Measurements from ENCODE around the gene NAV2.

Gene NAV2

DNA sequence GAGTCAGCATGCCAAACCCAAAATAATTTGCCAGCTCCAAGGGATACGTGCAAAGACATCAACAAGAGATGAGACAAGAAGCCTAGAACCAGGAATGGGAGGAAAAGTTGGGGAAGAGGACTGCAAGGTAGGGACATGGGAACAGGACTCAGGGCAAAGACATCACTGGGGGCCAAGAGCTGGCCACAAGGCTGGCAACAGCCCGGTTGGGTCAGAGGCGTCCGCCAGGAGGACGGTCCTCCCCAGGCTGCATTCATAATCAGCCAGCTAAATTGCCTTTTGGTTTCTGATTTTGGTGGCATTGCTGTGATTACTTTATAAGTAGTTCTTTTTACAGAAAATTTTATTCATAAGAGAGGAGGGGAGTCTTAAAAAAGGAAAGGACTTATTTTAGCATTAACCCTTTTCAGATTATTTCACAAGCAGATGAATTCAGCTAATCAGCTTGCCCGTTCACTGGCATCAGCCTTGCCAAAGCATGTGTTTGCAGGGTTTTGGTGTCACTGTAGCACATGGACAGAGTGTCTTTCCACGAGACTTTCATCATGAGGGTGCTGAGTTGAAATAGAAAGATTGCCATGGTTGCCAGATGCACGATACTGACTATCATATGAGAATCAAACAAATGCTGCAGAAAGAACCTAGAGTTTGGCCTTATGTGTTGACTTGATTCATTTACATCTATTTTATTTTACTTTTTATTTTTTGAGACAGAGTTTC is 23.2 kb upstream of the NAV2 start:
- no peak for DNase-seq

DNA sequence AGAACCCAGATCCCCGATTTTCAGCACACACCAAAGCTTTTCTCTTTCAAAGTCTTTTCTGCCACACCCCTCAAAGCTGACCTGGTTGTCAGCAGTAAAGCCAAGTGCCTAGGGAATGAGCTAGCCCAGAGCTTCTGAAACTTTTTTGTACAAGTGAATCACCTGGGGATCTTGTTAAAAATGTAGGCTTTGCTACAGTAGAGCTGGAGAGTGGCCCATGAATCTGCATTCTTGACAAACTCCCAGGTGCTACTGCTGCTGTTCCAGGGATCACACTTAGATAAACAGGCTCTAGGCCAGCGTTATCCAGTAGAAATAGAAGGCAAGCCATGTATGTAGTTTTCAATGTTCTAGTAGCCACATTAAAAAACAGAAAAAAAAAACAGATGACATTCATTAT is 21.8 kb upstream of the NAV2 start:
- no peak for DNase-seq

DNA sequence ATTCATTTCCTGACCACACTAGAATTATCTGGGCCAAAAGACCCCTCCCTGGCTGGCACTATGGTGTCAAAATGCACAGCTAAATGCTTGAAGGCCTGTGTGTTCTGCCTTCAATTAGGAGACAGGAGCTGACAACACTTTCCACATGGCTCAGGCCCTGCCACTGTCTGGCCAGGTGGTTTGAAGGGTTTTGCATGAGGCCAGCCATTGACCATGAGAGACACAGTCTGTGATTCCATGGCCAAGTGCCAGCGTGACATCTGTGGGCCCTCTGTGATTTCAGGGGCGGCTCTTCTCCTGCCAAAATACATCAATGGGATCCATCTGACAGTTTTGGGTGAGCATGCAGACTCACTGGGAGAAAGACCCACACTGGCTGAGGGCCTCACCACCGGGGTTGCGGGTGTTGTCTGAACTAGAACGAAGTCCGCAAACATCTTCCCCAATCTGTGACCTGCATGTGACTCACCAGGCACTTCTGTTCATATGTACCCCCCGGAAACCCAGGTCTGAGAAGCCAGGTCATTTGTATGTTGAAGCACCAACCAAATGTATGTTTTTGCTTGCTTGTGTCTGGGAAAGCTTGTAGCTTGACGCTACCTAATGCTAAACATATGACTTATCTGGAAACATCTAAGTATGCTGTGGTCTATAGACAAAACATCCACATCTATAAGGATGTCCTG is 20.7 kb upstream of the NAV2 start:
- no peak for DNase-seq

DNA sequence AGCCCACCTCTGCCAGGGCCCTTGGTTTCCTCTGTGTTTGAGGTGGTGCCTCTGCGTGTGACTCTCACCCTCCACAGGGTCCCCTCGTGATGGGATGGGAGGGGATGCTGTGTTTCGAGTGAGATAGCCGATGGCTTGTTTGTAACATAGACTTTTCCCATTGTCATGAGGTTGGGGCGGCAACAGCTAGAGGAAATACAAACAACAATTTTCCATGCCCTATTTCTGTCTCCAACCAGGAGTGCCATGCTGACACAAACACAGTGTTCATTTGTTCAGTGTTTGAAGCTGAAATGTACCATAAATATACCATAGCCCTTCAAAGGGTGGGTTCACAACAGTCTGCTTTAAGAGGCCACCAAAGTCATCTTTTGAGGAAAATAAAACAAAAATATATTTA is 19.5 kb upstream of the NAV2 start:
- no peak for DNase-seq

DNA sequence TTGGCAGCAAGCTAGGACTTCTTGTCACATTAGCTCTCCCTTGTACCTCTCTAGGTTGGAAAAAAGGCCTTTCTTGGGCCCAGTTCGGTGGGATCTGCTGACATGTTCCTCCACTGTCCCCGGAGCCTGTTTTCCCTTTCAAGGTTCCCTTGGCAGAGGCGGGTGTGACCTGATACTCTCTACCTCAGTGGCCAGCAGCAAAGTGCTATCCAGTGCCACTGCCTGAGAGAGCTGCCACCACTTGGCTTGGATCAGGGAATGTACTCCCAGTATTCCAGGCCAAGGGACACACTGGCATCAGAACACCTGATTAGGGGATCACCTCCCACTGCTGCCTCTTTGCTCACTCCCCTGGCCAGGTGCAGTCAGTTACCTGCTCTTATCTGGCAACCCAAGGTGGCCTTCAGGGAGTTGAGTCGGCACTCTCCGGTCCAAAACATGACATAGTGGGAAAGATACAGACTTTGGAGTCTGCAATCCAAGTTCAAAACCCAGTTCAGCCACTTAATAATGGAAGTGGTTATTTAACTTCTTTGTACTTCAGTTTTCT is 17.8 kb upstream of the NAV2 start:
- no peak for DNase-seq

DNA sequence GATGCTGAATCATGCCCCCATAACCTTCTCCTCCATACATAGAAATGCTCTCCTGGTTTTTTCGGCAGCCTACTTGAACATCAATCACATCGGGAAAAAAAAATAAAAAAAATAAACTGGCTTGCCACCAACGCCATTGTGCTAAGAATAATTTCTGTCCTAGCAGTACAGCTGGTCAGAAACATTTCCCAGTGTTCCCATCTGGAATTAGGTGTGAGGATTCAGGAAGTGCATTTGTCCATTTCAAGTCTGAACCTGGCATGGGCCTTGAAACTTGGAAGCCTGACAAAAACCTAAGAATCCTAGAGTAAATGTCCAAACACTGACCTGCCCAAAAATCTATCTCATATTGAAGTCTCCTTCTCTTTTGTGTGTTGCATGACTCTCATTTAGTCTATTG is 16.6 kb upstream of the NAV2 start:
- no peak for DNase-seq

DNA sequence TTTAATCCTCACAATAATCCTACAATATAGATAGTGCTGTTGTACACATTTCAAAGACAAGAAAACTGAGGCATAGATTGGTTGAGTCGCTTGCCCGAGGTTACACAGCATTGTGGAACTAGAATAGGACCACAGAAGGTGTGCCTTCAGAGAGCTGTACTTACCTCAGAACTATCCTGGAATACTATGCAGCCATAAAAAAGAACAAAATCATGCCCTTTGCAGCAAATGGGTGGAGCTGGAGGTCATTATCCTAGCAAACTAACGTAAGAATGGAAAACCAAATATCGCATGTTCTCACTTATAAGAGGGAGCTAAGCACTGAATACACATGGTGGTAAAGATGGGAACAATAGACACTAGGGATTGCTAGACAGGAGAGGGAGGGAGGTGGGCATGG is 15.7 kb upstream of the NAV2 start:
- no peak for DNase-seq

DNA sequence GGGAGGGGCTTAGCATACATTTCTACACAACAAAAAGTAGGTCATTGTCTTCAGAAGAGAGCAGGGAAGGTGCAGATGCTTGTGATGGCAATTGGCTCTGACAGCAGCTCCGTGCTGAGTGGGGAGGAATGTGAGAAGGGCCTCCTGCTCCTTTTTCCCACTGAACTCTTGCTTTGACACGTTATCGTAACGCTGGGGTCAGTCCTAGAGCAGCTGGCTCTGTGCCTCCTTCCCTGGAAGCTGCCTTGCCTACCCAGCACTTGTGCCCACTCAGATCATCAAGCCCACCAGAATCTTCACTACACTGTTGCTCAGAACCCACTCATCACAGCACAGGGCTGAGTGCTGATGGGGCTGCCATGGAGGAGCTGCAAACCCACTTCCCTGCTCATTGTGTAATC is 14.9 kb upstream of the NAV2 start:
- no peak for DNase-seq

DNA sequence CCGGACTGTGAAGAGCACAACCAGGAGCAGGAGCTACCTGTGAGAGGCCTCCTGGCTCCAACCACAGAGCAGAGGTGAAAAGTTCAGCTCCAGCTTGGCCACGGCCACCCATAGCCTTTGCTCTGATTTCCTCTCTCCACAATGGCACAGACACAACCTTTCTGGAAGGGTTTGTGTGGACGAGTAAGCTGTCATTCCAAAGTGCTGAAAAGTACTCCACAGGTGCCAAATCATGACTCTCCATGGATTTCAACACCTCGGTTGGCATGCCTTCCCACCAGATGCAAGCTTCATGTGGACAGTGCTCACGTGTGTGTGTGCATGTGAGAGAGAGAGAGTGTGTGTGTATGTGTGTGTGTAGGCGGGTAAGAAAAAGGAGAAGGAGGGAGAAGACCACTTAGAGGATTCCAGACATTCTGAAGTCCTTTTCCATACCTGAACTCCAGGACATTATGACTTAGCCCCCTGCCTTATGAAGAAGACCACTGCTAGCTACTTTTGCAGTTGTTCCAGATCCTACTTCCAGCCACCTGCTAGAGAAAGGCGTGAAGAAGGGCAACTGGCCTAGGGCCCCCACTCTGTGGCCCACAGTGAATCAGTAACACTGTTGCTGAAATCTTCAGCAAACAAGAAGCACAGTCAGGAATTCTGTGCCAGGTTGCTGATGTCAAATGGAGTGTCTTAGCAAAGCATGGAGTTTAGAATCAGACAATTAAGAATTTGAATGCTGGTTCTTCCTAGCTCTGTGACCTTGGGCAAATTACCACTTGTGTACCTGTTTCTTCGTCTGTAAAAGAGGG is 13.9 kb upstream of the NAV2 start:
- DNase-seq = no peak

DNA sequence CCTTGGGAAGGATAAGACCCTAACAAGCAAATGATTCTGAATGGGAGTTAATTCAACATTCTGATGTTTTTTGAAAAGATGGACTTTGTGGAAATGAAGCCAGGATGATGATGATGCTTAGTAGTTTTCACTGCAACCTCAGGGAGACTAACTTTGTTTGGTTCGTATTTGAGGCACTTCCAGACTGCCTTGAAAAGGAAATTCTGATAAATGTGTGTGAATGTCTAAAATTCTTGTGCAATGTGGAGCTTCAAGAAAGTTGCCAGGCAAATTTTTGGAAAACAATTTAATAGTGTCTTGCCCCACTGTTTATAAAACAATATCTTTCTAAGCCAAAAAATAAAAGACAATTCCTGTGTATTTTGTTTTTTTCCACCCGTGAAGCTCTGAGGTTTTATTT is 11.2 kb upstream of the NAV2 start:
- DNase-seq = no peak

DNA sequence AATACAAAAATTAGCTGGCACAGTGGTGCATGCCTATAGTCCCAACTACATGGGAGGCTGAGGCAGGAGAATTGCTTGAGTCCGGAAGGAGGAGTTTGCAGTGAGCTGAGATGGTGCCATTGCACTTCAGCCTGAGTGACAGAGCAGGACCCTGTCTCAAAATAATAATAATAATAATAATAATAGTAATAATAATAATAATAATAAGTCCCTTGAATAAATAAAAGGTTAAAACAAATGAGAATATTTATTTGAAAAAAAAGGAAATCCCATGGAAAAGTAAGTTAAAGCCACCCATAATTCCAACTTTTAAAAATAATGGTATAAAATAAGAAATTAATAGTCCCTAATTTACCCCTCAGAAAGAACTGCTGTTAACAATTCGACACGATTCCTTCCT is 10.0 kb upstream of the NAV2 start:
- no peak for DNase-seq

DNA sequence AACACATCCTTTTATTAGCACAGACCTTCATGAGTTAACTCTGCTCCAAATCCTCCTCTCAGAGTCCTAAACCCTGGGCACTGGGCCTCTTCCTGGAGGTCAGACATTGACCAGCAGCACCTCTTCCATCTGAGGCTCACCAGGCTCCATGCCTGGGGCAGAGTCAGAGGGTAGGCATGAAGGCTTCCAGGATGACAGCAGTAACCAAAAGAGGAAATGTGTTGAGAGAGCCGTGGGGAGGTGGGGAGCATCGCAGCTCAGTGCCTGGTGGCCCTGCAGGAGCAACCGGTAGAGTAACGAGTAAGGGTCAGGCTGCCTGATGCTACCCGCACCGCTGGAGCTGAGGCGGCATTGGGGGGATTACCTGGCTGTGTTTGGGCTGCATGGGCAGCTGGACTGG is 9.4 kb upstream of the NAV2 start:
- no peak for DNase-seq

DNA sequence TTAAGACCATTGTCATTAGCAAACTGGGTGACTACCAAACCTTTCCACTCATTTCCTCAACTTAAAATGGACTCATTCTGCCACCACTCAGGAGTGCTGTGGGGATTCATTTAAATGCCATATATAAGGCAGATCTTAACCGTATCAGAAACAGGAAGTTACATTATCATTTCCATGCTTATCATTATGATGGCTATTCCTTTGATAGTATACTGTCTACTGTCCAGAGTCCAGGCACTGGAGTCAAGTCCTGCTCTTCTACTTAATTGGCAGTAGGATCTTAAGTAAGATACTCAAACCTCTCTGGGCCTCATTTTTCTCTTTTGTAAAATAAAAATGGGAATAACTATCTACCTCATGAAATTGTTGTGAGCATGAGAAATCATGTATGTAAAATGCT is 8.4 kb upstream of the NAV2 start:
- no peak for DNase-seq

DNA sequence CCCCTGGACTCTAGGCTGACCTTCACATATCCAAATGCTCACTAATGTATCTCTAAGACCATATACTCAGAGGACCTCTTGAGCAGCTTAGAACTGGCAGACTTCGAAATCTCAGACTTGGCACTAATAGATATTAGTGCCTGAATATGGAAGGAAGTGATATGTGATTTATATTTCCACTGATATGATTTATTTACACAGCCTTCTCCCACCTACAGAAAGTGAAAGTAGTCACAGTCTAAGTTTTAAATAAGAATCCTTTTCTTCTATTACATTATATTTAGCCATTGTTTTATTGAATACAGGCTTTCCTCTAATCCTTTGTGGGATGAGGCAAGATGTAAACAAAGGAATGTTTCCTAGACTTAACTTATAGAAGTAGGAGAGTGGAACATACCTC is 6.7 kb upstream of the NAV2 start:
- DNase-seq = no peak

DNA sequence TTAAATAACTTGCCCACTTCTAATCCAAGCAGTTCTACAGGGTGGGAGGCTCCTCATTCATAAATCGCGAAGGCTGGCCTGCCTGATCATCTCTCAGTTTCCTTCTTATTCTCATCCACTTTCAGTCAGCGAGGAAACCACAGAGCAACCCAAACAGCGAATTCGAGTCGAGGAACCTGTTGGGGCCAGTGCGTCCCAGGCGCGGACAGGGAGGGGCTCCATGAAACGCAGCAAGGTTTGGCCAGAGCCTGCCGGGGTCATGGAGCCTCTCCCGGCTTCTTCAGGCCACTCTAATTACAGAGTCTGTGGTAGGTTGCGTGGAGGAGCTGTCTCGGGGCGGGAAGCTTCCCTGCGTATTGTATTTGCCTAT is 741 bp upstream of the NAV2 start:
- DNase-seq = no peak

DNA sequence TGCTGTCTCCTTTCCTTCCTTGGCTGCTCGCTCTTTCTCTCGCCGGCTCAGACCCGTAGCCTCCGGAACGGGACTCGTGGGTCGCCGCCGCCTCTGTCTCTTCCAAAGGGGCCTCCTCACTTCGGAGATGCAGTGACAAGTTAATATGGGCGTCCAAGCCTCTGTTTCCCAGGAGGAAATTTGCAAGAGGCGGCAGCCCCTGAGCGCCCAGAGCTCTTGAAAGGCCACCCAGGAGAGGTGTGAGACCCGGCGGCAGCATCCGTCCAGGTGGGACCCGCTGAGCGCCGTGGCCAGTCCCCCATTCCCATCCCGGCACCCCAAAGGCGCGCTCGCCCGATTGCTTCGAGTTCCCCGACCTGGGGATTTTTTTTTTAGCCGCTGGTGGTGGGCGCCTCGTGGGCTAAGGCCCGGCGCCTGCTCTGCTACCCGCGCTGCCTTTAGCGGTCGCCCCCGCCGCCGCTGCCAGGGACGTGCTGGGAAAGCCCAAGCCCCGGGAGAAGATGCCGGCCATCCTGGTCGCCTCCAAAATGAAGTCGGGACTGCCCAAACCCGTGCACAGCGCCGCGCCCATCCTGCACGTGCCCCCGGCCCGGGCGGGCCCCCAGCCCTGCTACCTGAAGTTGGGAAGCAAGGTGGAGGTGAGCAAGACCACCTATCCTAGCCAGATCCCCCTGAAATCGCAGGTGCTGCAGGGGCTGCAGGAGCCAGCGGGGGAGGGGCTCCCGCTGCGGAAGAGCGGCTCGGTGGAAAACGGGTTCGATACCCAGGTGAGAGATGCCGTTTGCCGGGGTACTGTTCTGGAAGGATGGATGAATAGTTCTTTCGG is 772 bp downstream of the NAV2 start:
- DNase-seq = peak; percentile 37

DNA sequence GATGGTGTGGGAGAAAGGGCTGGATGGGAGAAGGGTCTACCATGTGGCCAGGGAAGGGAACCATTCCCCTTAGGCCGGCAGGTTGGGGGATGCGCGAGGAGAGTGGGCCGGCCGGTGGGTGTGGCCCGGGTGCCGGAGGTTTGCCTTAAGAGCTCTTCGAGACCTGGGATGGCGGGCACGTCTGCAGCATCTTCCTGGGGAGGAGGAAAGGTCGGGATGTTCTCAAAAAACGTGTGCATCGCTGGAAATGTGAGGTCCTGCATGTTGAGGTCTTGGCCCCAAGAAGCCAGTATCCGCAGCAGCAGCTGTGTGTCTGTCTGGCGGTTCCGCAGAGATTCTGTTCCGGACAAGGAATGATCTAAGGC is 1.4 kb downstream of the NAV2 start:
- peak; percentile 20 for DNase-seq

DNA sequence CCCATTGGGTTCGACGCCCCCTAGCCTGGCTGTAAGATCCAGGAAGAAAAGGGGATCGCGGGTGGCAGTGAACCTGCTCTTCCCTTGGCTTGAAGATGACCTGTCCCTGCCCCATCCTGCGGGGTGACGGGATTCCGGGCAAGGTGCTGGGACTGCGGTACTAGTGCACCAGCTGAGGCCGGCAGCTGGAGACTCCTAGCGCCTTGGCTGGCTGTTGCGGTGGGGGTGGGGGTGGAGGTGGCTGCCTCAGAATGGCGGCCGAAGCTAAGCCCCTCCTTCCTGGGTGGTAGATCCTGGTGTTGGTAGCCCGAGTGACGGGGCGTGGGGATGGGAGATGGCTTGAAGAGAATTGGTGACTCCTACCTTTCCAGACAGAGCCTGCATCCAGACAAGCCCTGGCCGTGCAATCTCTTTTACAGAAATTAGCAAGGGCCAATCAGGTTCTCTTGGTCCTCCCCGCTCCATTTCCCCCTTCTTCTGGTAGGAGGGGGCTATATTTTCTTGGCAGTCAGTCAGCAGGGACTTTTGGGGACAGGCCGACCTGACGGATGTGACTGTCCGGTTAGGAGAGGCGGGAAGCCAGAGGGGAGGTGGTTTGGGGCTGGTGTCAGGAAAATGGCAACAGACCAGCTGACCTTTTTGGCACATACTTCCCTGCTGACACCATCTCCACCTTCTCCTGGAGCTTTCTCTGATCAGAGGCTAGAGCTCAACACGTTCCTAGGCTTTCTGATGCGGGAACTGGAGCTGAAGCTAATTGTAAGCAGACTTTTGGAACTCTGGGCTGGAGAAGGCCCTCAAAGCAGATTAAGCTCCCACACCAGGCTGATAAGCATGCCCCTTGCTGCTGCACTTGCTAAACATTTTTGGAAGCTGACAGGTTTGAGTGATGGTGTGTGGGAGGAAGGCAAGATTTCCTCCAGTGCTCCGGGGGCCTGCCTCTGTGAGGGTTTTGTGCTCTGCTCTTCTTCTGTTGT is 2.0 kb downstream of the NAV2 start:
- DNase-seq = peak; percentile 20

DNA sequence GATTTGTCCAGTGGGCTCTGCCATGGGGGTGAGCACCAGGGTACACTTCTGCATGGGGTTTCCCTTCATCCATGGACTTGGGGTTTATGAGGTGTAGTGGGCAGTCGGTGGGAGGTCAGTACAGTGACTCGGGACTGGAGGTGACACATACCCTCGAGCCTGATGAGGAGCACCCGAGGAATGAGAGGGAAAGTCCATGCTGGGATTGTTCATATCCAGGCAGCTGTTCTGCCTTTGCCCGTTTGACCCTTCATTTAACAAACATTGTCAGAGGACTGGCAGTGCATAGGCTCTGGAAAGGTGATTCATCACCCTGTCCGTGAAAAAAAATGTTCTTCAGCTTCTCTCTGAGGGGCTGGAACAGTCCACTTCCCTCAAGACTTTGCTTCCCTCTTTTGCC is 2.7 kb downstream of the NAV2 start:
- no peak for DNase-seq

DNA sequence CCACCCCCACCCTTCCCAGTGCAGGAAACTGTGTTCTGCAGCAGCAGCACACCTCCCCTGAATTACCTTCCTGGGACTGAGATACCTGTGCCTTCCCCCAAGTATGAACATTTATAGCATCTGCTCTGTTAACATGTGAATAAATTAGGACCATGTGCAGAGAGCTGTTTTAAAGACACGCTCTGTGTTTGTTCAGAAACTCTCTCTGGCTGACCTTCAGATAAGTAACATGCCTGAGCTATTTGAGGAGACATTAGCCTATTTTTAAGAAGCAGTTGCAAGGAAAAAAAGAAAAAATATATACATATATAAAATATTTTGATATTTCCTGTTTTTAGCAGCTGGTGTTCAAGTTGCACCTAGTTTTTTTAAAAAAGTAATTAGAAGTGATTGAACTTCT is 5.4 kb downstream of the NAV2 start:
- no peak for DNase-seq

DNA sequence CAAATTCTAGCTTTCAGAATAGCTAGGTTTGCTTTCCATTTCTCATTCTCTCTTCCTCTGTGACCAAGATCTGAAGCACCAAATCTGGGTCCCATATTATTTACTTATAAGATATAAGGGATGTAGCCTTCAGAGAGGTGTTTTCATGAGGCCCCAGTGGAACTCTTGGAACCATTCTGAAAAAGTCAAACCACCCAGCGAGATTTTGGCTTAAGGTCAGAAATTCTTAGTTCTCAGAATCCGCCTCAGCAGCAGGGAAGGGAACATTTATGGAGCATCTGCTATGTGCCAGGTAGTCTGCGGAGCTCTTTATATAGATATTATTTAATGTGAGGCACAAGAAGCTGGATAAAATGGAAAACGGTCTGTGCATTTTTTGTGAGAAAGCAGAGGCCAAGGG is 6.3 kb downstream of the NAV2 start:
- DNase-seq = no peak

DNA sequence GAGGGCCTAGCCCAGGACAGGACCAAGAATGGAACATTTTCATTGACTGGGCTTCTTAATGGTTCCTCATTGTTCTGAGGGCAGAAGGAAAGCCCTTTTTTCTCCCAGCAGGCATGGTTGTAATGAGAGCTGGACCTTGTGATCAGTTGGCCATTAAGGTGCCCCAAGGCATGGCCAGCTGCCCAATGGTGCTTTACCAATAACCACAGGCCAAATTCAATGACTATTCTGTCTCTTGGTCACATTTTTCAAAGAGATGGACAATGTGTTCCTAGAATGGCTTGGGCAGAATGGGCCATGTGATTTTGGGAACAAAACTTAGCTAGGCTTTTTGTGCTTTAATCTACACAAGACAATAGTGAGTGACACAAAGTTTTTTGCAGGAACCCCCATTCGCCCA is 7.3 kb downstream of the NAV2 start:
- no peak for DNase-seq
